Measurements from ENCODE around the gene MAPKAPK3. TPM values are rescaled to one million over a fixed set of nuclear protein-coding genes. Genes with fewer than 3 reads are reported as not detected.

Gene MAPKAPK3
- total and polyA plus RNA-seq, 2 of the 4 experiments (the other 2 are of a cell fraction), result 38.3 to 57.2 TPM

DNA sequence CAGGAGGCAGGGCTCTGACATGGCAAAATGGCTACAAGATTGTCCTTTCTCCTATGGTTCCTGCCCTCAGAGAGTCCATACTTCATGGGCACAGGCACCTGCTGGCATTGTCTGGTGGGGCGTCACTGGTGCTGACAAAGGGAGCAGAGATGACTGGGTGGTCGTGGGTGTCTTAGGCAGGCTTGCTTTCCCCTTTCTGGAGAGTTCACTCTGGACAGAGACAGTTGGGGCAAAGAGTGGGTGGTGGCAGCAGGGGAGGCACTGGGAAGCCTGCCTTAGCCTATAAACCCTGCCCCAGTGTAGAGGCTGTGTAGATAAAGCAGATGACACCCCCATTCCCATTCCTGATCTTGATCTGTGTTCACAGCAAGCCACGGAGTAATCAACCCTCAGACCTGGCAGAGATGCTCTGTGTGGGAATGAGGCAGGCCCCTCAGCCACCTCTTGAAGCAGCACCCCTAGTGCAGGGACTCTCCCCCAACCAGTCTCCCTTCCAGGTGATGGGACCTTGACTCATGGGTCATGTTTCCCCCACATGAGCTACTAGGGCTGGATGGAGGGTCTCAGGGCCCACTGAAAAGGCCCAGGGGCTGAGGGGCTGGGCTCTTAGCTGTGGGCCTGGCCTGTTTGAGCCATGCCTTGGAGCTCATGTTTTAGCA is 37.1 kb downstream of the MAPKAPK3 start:
- no peak overlapping the region for H2BK20ac ChIP-seq (ENCODE audit: low read depth, low read length)
- H3K56ac ChIP-seq (ENCODE audit: extremely low read depth, insufficient read depth, low read length), result no peak overlapping the region

More for the DNA sequence above, 37.1 kb downstream of the MAPKAPK3 start:
- Histone ChIP-seq H2BK15ac (ENCODE audit: low read depth, low read length) (no peak overlapping the region), H4K91ac (ENCODE audit: insufficient read depth, low read depth, low read length) (no peak overlapping the region), H2AK9ac (replicated peaks; ENCODE audit: low read depth, low read length, poor library complexity) (no peak overlapping the region), H2BK5ac (ENCODE audit: low read depth, low read length, poor library complexity, severe bottlenecking) (no peak overlapping the region), H3K9me3 (ENCODE audit: control insufficient read depth, insufficient read depth, low read length) (no peaks in the 10 kb centered on the region), H4K20me1 (ENCODE audit: insufficient read depth, low read length) (no peaks in the 10 kb centered on the region; the same call in 1 of the 2 replicates), H2AFZ (replicated peaks; ENCODE audit: low read length, poor library complexity) (no peak overlapping the region), H2AK5ac (ENCODE audit: low read depth, low read length) (no peak overlapping the region), H4K8ac (ENCODE audit: low read depth in 2 of 2, low read length in 2 of 2) (no peak overlapping the region), H3K4me2 (ENCODE audit: low read depth, low read length) (no peak overlapping the region), H3K23ac (ENCODE audit: low read depth, low read length) (no peak overlapping the region), H3K9me1 (ENCODE audit: insufficient read depth, low read length) (no peaks in the 10 kb centered on the region), H3K4me1 (ENCODE audit: control insufficient read depth, insufficient read depth, low read length) (no peaks in the 10 kb centered on the region), H3K18ac (ENCODE audit: low read depth, low read length) (no peak overlapping the region), H3K9ac (ENCODE audit: low read depth, low read length) (no peak overlapping the region), H2BK120ac (ENCODE audit: low read depth, low read length) (no peak overlapping the region), H3K14ac (replicated peaks; ENCODE audit: low read depth, low read length) (no peak overlapping the region), H4K5ac (ENCODE audit: low read depth, low read length) (no peak overlapping the region), H3K79me1 (ENCODE audit: low read depth in 1 of 2, low read length in 2 of 2) (no peaks in the 10 kb centered on the region), H3K4ac (ENCODE audit: low read depth, low read length) (no peak overlapping the region), H3K27me3 (ENCODE audit: control insufficient read depth, insufficient read depth, low read length) (peaks cover 3% of the 10 kb centered on the region; the same call in 1 of the 2 replicates), H3K27ac (ENCODE audit: insufficient read depth, low read length) (no peak overlapping the region), H3K4me3 (ENCODE audit: insufficient read depth, low read depth, low read length) (no peak overlapping the region), H3K36me3 (ENCODE audit: control insufficient read depth, insufficient read depth, low read length) (no peaks in the 10 kb centered on the region)
- no TSS peak for BruUV-seq (replicated peaks)
- 75% methylated on average over 2 of the region's 3 CpGs; no CpG with 5 or more reads in 1 of the 2 experiments for WGBS, 2 experiments (ENCODE audit: extremely low coverage in 2 of 2, insufficient read length in 1 of 2)
- TF ChIP-seq MXI1 (IDR thresholded peaks at IDR 0.05; ENCODE audit: borderline replicate concordance, low read depth, low read length) (no peak), SMC3 (IDR thresholded peaks at IDR 0.05; ENCODE audit: low read depth, low read length) (no peak), FOS (IDR thresholded peaks at IDR 0.05; ENCODE audit: low read depth, low read length) (no peak), CHD1 (IDR thresholded peaks at IDR 0.05; ENCODE audit: low read depth, low read length) (no peak), USF2 (IDR thresholded peaks at IDR 0.05; ENCODE audit: low read depth, low read length) (no peak), POLR2A (IDR thresholded peaks at IDR 0.05; ENCODE audit: low read depth, low read length) (no peak), MAZ (IDR thresholded peaks at IDR 0.05; ENCODE audit: borderline replicate concordance, low read depth, low read length) (no peak), CEBPB (IDR thresholded peaks at IDR 0.05; ENCODE audit: low read depth, low read length) (no peak), CTCF (conservative IDR thresholded peaks at IDR 0.05; ENCODE audit: low read depth, low read length) (no peak), RAD21 (IDR thresholded peaks at IDR 0.05; ENCODE audit: low read length) (no peak), BHLHE40 (IDR thresholded peaks at IDR 0.05; ENCODE audit: low read depth, low read length) (no peak), RFX5 (IDR thresholded peaks at IDR 0.05; ENCODE audit: low read depth, low read length) (no peak), RCOR1 (IDR thresholded peaks at IDR 0.05; ENCODE audit: insufficient replicate concordance, low read length) (no peak)
- ChIA-PET CTCF (interaction anchor here (2.6 kb wide), 1 partner anchor 38 kb away, joined by 12 read pairs; the partner anchor contains the start of gene MAPKAPK3), POLR2A (ENCODE audit: unreplicated experiment) (no interaction called here)
- intact Hi-C loops (cut with micrococcal nuclease) (no loop called here), in situ Hi-C loops (cut with MboI; ENCODE audit: low sequenced_read_pairs) (no loop called here), dilution Hi-C loops (cut with HindIII; ENCODE audit: low sequenced_read_pairs, unreplicated experiment) (no loop called here)
- DNase-seq, result no peak
- ATAC-seq (ENCODE audit: low read depth), result no peak

All from IMR-90 (cell line).